Activated T-helper 17 cell treated with anti-CD3 and anti-CD28 coated beads, Interleukin-2, amount 50 U/mL, for 72 hours (primary cell): Measurements from ENCODE around the gene CCNB2. TPM values are rescaled to one million over a fixed set of nuclear protein-coding genes. Genes with fewer than 3 reads are reported as not detected.
A peak's percentile ranks its signal among the peaks of the same experiment; 100 is the strongest.
"Not testable (repeated sequence)": the region's sequence is repeated elsewhere in the genome, so short reads cannot be mapped to it uniquely, and the experiment has no call there.

Experiments used
- ATAC-seq: fragments of 150-1000 bp; cut with Tn5 transposase; replicated peaks from 2 replicates; pipeline ENCODE4 v1.10.0; 2021; ENCODE audit warnings: mild to moderate bottlenecking, moderate library complexity
- H3K27ac Mint-ChIP-seq: one replicate; pipeline ENCODE4 v1.8.0; 2022; ENCODE audit warnings: mixed read lengths
- H3K27me3 Mint-ChIP-seq: one replicate; pipeline ENCODE4 v1.8.0; 2022; ENCODE audit warnings: mixed read lengths
- H3K36me3 Mint-ChIP-seq: one replicate; pipeline ENCODE4 v1.8.0; 2022; ENCODE audit warnings: low read depth, mild to moderate bottlenecking, mixed read lengths
- H3K4me1 Mint-ChIP-seq: one replicate; pipeline ENCODE4 v1.8.0; 2022; ENCODE audit warnings: mixed read lengths
- H3K4me3 Mint-ChIP-seq: one replicate; pipeline ENCODE4 v1.8.0; 2022; ENCODE audit warnings: mild to moderate bottlenecking, mixed read lengths
- H3K9me3 Mint-ChIP-seq: one replicate; pipeline ENCODE4 v1.8.0; 2022; ENCODE audit warnings: mixed read lengths
- total RNA-seq, 2 donors: library from RNA; stranded (reverse); gene quantifications; one replicate each; pipeline ENCODE4 v1.2.3, GENCODE V29; 2022

CCNB2 gene
- total RNA-seq, 2 donors from 2014 or later: 68.5 to 72.8 TPM

- H3K9me3 Mint-ChIP-seq: no peaks in the 10 kb centered on the region
- no peak overlapping the region for H3K4me3 Mint-ChIP-seq
- no peaks in the 10 kb centered on the region for H3K4me1 Mint-ChIP-seq
- H3K36me3 Mint-ChIP-seq: peaks cover 67% of the 10 kb centered on the region
- no peak for ATAC-seq
- no peaks in the 10 kb centered on the region for H3K27me3 Mint-ChIP-seq
- no peak overlapping the region for H3K27ac Mint-ChIP-seq
Observed at GRCh38 chr15:59116771-59117170, 11.8 kb downstream of the CCNB2 start.

DNA sequence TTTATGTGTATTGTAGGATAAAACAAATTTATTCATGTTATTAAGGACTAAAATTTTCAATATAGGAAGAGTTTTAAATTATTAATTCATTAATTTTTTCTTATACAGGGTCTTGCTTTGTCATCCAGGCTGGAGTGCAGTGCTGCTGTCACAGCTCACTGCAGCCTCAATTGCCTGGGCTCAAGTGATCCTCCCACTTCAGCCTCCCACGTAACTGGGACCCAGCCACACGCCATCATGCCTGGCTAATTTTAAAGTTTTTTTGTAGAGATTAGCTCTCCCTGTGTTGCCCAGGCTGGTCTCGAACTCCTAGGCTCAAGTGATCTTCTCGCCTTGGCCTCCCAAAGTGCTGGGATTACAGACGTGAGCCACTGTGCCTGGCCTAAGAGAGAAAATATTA is 14.7 kb downstream of the CCNB2 start:
- Mint-ChIP-seq H3K27me3 (no peaks in the 10 kb centered on the region), H3K36me3 (peaks cover 51% of the 10 kb centered on the region), H3K9me3 (no peaks in the 10 kb centered on the region), H3K4me3 (no peak overlapping the region), H3K27ac (no peak overlapping the region), H3K4me1 (no peaks in the 10 kb centered on the region)
- ATAC-seq: no peak

DNA sequence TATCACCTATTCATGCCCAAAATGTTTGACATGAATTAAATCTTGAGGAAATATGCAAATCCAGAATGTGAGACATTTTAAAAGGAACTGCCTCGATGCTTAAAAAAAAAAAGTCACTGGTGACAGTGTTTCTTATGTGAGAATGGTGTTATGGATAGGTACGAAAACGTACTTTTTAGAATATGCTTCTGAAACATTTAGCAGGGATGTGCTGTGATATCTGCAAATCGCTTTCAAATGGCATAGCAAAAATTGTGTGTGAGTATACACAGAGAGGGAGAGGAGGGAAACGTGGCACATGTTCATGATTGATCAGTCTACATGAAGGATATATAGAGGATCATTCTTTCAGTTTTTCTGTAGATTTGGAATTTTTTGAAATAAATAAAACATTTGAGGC is 16.0 kb downstream of the CCNB2 start:
- H3K27me3 Mint-ChIP-seq: no peaks in the 10 kb centered on the region
- H3K36me3 Mint-ChIP-seq: peaks cover 46% of the 10 kb centered on the region
- ATAC-seq: no peak
- no peak overlapping the region for H3K27ac Mint-ChIP-seq
- H3K4me1 Mint-ChIP-seq: no peaks in the 10 kb centered on the region
- no peaks in the 10 kb centered on the region for H3K9me3 Mint-ChIP-seq
- no peak overlapping the region for H3K4me3 Mint-ChIP-seq

GRCh38 chr15:59124261-59124660 is 19.3 kb downstream of the CCNB2 start:
- H3K9me3 Mint-ChIP-seq: peaks cover under 1% of the 10 kb centered on the region
- no peak overlapping the region for H3K4me3 Mint-ChIP-seq
- ATAC-seq: no peak
- no peaks in the 10 kb centered on the region for H3K27me3 Mint-ChIP-seq
- H3K27ac Mint-ChIP-seq: no peak overlapping the region
- H3K36me3 Mint-ChIP-seq: peaks cover 32% of the 10 kb centered on the region
- H3K4me1 Mint-ChIP-seq: no peaks in the 10 kb centered on the region

DNA sequence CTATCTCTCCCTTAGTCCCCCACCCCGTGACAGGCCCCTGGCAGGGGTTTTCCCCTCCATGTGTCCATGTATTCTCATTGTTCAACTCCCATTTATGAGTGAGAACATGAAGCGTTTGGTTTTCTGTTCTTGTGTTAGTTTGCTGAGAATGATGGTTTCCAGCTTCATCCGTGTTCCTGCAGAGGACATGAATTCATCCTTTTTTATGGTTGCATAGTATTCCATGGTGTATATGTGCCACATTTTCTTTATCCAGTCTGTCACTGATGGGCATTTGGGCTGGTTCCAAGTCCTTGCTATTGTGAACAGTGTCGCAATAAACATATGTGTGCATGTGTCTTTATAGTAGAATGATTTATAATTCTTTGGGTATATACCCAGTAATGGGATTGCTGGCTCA is 20.7 kb downstream of the CCNB2 start:
- not testable (repeated sequence) for ATAC-seq, H3K27me3 Mint-ChIP-seq, H3K27ac Mint-ChIP-seq, H3K4me3 Mint-ChIP-seq, H3K4me1 Mint-ChIP-seq, H3K9me3 Mint-ChIP-seq
- H3K36me3 Mint-ChIP-seq: peaks cover 39% of the 10 kb centered on the region

- not testable (repeated sequence) for H3K9me3 Mint-ChIP-seq, ATAC-seq, H3K27ac Mint-ChIP-seq, H3K4me3 Mint-ChIP-seq, H3K4me1 Mint-ChIP-seq, H3K27me3 Mint-ChIP-seq
- H3K36me3 Mint-ChIP-seq: peaks cover 47% of the 10 kb centered on the region
Observed at GRCh38 chr15:59127255-59127654, 22.3 kb downstream of the CCNB2 start.

DNA sequence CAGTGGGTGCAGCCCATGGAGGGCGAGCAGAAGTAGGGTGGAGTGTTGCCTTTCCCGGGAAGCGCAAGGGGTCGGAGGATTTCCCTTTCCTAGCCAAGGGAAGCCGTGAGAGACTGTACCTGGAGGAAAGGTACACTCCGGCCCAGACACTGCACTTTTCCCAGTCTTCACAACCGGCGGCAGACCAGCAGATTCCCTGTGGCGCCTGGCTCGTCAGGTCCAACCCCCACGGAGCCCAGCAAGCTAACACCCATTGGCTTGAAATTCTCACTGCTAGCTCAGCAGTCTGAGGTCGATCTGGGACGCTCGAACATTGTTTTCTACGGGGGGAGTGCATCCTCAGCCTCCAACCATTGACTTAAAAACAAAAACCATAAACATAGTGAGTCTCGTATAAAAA is 26.5 kb downstream of the CCNB2 start:
- H3K4me3 Mint-ChIP-seq: no peak overlapping the region
- no peak for ATAC-seq
- no peak overlapping the region for H3K27ac Mint-ChIP-seq
- peaks cover 9% of the 10 kb centered on the region for H3K9me3 Mint-ChIP-seq
- no peaks in the 10 kb centered on the region for H3K27me3 Mint-ChIP-seq
- H3K36me3 Mint-ChIP-seq: peaks cover 35% of the 10 kb centered on the region
- no peaks in the 10 kb centered on the region for H3K4me1 Mint-ChIP-seq

DNA sequence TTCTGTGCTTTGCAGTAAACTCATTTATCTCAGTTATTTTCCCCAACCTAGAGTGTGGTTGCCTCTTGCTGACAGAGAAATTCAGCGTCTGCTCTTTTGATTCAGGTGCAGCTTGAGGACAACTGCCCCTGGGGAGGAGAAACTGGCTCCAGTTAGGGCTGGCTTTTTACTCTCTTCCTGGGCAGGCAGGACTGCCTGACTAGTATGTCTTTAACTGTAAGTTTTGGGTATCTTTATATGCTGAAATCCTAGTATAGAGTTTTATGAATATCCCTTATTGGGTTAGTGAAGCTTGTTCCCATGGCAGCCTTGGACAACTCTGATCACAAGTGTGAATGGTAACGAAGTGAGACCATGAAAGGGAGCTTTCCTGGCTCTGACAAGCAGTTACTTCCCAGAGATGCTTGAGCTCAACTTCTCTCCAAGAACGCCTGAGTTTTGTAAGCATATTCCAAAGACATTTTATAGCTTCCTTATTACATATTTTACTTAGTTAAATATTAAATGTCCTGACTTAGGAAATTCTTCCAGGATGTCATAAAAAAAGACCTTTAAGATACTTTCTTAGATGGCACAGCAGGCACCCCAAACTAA is 27.1 kb downstream of the CCNB2 start:
- Mint-ChIP-seq H3K27ac (no peak overlapping the region), H3K27me3 (no peaks in the 10 kb centered on the region), H3K4me3 (no peak overlapping the region), H3K9me3 (peaks cover 9% of the 10 kb centered on the region), H3K4me1 (no peaks in the 10 kb centered on the region), H3K36me3 (peaks cover 34% of the 10 kb centered on the region)
- no peak for ATAC-seq

GRCh38 chr15:59133929-59134427 is 29.0 kb downstream of the CCNB2 start:
- H3K36me3 Mint-ChIP-seq: peaks cover 31% of the 10 kb centered on the region

DNA sequence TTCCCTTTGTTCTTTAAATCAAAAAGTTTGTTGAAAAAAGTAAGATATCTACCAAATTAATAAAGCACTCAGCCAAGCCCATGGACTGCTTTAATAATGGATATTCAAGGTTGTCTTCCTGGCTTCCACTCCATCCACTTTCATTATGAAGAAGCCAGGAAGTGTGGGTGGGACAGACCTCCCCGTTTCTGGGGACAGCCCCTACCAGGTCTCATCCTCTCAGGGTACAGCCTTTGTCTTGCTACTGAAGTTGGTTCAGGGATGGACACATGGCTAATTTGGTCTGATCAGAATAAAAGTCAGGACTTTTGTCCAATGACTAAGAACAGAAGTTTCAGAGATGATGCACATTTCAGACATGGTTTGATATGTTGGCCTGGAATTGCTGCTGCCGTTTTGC is 32.6 kb downstream of the CCNB2 start:
- H3K27me3 Mint-ChIP-seq: no peaks in the 10 kb centered on the region
- H3K36me3 Mint-ChIP-seq: peaks cover 5% of the 10 kb centered on the region
- H3K27ac Mint-ChIP-seq: peak overlapping the region; percentile 78
- H3K4me1 Mint-ChIP-seq: peaks cover 17% of the 10 kb centered on the region
- H3K9me3 Mint-ChIP-seq: no peaks in the 10 kb centered on the region
- H3K4me3 Mint-ChIP-seq: peak overlapping the region; percentile 45
- ATAC-seq: peak; percentile 89

More at GRCh38 chr15:59133929-59134427, 29.0 kb downstream of the CCNB2 start:
- Mint-ChIP-seq H3K27ac (no peak overlapping the region), H3K4me1 (peaks cover 15% of the 10 kb centered on the region), H3K4me3 (no peak overlapping the region), H3K9me3 (peaks cover 9% of the 10 kb centered on the region), H3K27me3 (no peaks in the 10 kb centered on the region)
- no peak for ATAC-seq

GRCh38 chr15:59138243-59138642 is 33.3 kb downstream of the CCNB2 start:
- Mint-ChIP-seq H3K4me3 (peak overlapping the region; percentile 45), H3K4me1 (peaks cover 17% of the 10 kb centered on the region), H3K27me3 (no peaks in the 10 kb centered on the region), H3K27ac (peak overlapping the region; percentile 78), H3K9me3 (no peaks in the 10 kb centered on the region), H3K36me3 (peaks cover 5% of the 10 kb centered on the region)
- ATAC-seq: peak; percentile 54

GRCh38 chr15:59140422-59141226 is 35.7 kb downstream of the CCNB2 start:
- Mint-ChIP-seq H3K4me1 (peaks cover 17% of the 10 kb centered on the region), H3K4me3 (no peak overlapping the region), H3K27me3 (no peaks in the 10 kb centered on the region), H3K27ac (no peak overlapping the region), H3K9me3 (no peaks in the 10 kb centered on the region), H3K36me3 (peaks cover 5% of the 10 kb centered on the region)
- ATAC-seq: no peak

DNA sequence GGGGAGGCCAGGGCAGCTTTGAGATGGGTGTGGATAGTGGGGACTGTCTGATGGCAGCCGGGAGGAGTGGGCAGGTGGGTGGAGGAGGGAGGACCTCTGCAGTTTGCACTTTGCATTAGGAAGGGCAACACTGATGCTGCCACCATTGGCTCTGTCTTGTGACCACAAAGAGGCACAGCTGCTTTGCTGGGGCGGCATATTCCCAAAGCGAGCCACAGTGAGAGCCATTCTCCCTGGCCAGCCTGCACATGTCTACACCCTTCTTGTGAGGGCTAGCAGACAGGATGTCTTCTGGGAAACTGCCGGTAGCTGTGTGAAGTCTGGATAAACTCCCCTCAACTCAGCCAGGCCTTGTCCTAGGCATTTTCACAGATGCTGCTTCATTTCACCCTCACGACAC is 38.3 kb downstream of the CCNB2 start:
- Mint-ChIP-seq H3K27ac (no peak overlapping the region), H3K4me1 (peaks cover 6% of the 10 kb centered on the region), H3K9me3 (no peaks in the 10 kb centered on the region), H3K4me3 (no peak overlapping the region), H3K27me3 (no peaks in the 10 kb centered on the region), H3K36me3 (no peaks in the 10 kb centered on the region)
- ATAC-seq: no peak

DNA sequence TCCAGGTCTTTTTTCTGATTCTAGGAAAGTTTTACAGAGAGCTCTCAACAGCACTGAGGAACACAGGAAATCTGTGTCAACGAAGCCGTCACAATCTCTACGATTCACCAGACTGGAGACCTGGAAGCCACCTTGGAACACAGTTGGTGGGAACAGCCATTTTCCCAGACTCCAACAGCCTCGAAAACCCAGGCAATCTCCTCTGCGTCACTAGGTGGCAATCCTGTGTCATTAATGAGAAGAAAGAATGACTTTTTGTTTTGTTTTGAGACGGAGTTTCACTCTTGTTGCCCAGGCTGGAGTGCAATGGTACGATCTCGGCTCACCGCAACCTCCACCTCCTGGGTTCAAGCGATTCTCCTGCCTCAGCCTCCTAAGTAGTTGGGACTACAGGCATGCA is 39.6 kb downstream of the CCNB2 start:
- ATAC-seq, H3K4me3 Mint-ChIP-seq, H3K4me1 Mint-ChIP-seq, H3K27me3 Mint-ChIP-seq, H3K9me3 Mint-ChIP-seq, H3K27ac Mint-ChIP-seq, H3K36me3 Mint-ChIP-seq: not testable (repeated sequence)

GRCh38 chr15:59147666-59148065 is 42.7 kb downstream of the CCNB2 start:
- Mint-ChIP-seq H3K4me3 (no peak overlapping the region), H3K4me1 (no peaks in the 10 kb centered on the region), H3K9me3 (no peaks in the 10 kb centered on the region), H3K27me3 (no peaks in the 10 kb centered on the region), H3K27ac (no peak overlapping the region), H3K36me3 (no peaks in the 10 kb centered on the region)
- no peak for ATAC-seq
